ENCODE data around the gene EXT2.
A peak's percentile ranks its signal among the peaks of the same experiment; 100 is the strongest.

- TF ChIP-seq ATF6 (CRISPR knock-in tag; conservative IDR thresholded peaks at IDR 0.05): no peak
- no peak for TF ChIP-seq MXI1 (IDR thresholded peaks at IDR 0.05; ENCODE audit: borderline replicate concordance, low read depth, low read length)
- peak; percentile 84 for TF ChIP-seq CTCF (CRISPR knock-in tag; IDR thresholded peaks at IDR 0.05)
- TF ChIP-seq YEATS2 (CRISPR knock-in tag; IDR thresholded peaks at IDR 0.05; ENCODE audit: borderline replicate concordance): no peak
- no peak for TF ChIP-seq EZH2 (conservative IDR thresholded peaks at IDR 0.05; ENCODE audit: low read depth, low read length)
- TF ChIP-seq ZMYM3 (CRISPR knock-in tag; IDR thresholded peaks at IDR 0.05): no peak
- TF ChIP-seq FOXJ3 (CRISPR knock-in tag; IDR thresholded peaks at IDR 0.05; ENCODE audit: borderline replicate concordance): no peak
Observed at GRCh38 chr11:44065841-44066731, 29.4 kb upstream of the EXT2 start, which contains the start of gene ACCS.
